Subcutaneous abdominal adipose tissue (tissue), 5 donors: ENCODE data around the gene FAU.
A peak's percentile ranks its signal among the peaks of the same experiment; 100 is the strongest.

Experiments used
- H3K27ac ChIP-seq: one replicate; pipeline ENCODE4 v1.7.0; 2013; ENCODE audit warnings: low read depth, mild to moderate bottlenecking, inconsistent platforms, low read length, moderate library complexity
- H3K27me3 ChIP-seq, 5 donors: one replicate each; pipeline ENCODE4 v1.7.0; 2013; ENCODE audit warnings: low read length in 5 of 5, inconsistent platforms in 1 of 5; ENCODE audit not compliant: control insufficient read depth in 5 of 5, insufficient read depth in 4 of 5
- H3K36me3 ChIP-seq, 5 donors: one replicate each; pipeline ENCODE4 v1.7.0; 2013; ENCODE audit warnings: low read length in 5 of 5; ENCODE audit not compliant: control insufficient read depth in 5 of 5, insufficient read depth in 5 of 5
- H3K4me1 ChIP-seq, 5 donors: one replicate each; pipeline ENCODE4 v1.7.0; 2013; ENCODE audit warnings: low read length in 5 of 5, mild to moderate bottlenecking in 3 of 5, moderate library complexity in 1 of 5; ENCODE audit not compliant: control insufficient read depth in 5 of 5, insufficient read depth in 5 of 5
- H3K4me3 ChIP-seq, 5 donors: one replicate each; pipeline ENCODE4 v1.7.0; 2013; ENCODE audit warnings: low read length in 5 of 5, low read depth in 1 of 5
- H3K9ac ChIP-seq, 5 donors: one replicate each; pipeline ENCODE4 v1.7.0; 2013; ENCODE audit warnings: low read length in 5 of 5, mild to moderate bottlenecking in 4 of 5, moderate library complexity in 3 of 5
- H3K9me3 ChIP-seq, 5 donors: one replicate each; pipeline ENCODE4 v1.7.0; 2013; ENCODE audit warnings: low read length in 5 of 5; ENCODE audit not compliant: control insufficient read depth in 5 of 5
- donor health status: healthy.
- donor health status: healthy.
- donor health status: healthy.
- donor health status: healthy.
- donor health status: healthy.

Gene FAU

DNA sequence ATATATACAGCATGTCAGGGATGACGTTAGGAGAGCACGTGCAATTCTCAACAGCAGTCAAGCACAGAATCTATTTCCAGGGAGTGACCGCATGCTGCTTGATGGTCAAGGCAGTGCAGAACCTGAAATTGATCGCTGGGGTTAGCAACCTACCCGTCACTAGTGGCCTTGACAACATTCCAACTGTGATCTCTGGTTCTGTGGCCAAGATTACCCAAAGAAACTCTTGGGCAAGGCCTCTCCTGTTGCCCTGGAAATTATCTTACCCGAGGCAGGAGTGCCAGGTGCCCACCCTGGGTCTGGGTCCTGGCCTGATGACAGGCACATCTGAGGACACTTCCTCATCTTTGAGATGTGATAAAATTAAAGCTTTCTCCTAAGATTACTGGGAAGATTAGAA lies 8.1 kb downstream of the FAU start:
- no peak overlapping the region for H3K9ac ChIP-seq
- H3K9me3 ChIP-seq = no peaks in the 10 kb centered on the region
- no peaks in the 10 kb centered on the region for H3K27me3 ChIP-seq
- no peak overlapping the region for H3K4me3 ChIP-seq
- H3K27ac ChIP-seq = no peak overlapping the region
- peaks cover 4 to 67% (median 49%) of the 10 kb centered on the region in 5 donors for H3K4me1 ChIP-seq
- H3K36me3 ChIP-seq = peaks cover 0 to 34% (median 28%) of the 10 kb centered on the region in 5 donors

DNA sequence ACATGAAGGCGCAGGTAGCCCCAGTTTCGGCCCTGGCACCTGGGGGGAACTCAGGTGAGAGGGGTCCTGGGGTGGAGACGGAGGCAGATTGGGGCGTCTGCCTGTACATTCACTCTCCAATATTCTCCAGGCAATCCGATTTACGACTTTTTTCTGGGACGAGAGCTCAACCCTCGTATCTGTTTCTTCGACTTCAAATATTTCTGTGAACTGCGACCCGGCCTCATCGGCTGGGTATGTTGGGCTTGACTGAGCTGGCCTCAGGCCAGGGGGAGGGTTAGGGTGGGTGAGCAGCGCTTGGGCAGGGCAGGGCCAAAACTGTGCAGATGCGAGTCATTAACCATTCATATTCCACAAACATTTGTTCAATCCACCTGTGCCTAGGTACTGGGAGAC lies 8.6 kb downstream of the FAU start:
- no peaks in the 10 kb centered on the region for H3K9me3 ChIP-seq
- H3K36me3 ChIP-seq = peaks cover 0 to 37% (median 32%) of the 10 kb centered on the region in 5 donors
- H3K27ac ChIP-seq = no peak overlapping the region
- H3K9ac ChIP-seq = peak overlapping the region in 2 of 5 donors; percentile 74 to 81
- H3K27me3 ChIP-seq = no peaks in the 10 kb centered on the region
- H3K4me3 ChIP-seq = peak overlapping the region in 3 of 5 donors; percentile 58 to 74 (median 71)
- H3K4me1 ChIP-seq = peaks cover 4 to 67% (median 49%) of the 10 kb centered on the region in 5 donors

DNA sequence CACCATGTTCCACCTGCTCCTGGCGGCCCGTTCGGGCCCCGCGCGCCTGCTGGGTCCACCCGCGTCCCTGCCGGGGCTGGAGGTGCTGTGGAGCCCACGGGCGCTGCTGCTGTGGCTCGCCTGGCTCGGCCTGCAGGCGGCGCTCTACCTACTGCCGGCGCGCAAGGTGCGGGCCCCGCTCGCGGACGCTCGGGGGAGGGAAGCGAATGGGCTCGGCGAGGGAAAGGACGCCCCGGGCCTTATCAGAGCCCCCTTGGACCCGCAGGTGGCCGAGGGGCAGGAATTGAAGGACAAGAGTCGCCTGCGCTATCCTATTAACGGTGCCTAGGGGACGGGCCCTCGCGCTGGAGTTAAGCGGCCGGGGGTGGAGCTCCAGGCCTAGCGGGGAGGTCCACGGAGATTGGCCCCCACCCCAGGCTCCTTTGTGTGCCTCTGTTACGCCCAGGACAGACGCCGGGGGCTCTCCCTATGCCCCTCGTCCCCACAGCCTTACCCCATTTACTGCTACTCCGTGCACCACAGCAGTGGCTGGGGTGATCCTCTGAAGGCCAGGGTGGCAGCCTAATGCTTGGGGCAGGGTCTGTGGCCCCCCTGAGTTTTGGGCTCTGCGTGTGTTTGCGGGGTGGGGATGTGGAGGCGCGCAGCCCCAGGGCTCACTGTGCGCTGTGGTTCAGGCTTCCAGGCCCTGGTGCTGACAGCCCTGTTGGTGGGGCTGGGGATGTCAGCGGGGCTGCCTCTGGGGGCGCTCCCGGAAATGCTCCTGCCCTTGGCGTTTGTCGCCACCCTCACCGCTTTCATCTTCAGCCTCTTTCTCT lies 9.2 kb downstream of the FAU start:
- H3K36me3 ChIP-seq = peaks cover 0 to 43% (median 38%) of the 10 kb centered on the region in 5 donors
- H3K4me1 ChIP-seq = peaks cover 2 to 67% (median 47%) of the 10 kb centered on the region in 5 donors
- H3K27ac ChIP-seq = no peak overlapping the region
- peak overlapping the region in 4 of 5 donors; percentile 70 to 81 (median 72) for H3K9ac ChIP-seq
- no peaks in the 10 kb centered on the region for H3K9me3 ChIP-seq
- no peaks in the 10 kb centered on the region for H3K27me3 ChIP-seq
- H3K4me3 ChIP-seq = peak overlapping the region; percentile 33 to 74 (median 63)

DNA sequence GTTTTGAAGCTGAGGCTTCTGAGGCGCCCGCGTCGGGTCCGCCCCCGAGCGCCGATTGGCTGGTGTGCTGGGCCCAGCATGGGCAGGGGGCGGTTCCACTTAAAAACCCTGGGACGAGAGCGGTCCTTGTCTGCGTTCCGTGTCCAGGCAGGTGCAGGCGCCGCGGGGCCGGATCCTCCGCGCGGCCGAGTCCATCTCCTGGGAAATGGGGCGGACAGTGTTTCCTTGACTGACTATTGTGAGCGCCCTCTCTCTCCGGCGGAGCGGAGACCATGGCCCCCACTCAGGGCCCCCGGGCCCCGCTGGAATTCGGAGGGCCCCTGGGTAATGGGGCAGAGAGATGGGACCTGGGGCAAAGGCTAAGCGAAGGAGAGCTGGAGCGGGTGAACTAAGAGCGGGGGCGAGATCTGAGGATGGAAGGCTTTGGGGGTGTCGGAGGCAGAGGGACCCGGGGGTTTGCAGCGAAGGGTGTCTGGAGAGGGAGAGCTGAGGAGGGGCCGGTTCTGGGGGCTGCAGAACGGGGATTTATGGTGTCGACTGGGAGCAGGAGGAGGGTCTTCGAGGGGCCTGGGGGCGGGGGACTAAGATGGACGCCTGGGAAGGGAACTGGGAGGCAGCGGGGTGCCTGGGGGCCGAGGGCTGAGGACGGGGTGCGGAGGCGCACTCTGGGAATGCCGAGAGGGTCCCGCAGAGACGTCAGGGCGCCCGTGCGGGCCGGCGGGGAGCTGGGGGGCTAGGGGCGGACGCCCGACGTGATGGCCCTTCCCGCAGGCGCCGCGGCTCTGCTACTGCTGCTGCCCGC lies 10.0 kb downstream of the FAU start, which contains the start of gene TM7SF2:
TM7SF2 (plus strand) TSS at position 129 of the 802 bp plus-strand sequence; CDS start at position 273, 144 bp downstream.
- no peaks in the 10 kb centered on the region for H3K9me3 ChIP-seq
- peaks cover 1 to 62% (median 43%) of the 10 kb centered on the region in 5 donors for H3K4me1 ChIP-seq
- H3K9ac ChIP-seq = peak within 1 kb of the TSS in 4 of 5 donors; percentile 70 to 81 (median 72)
- peak within 1 kb of the TSS; percentile 58 to 74 (median 71) for H3K4me3 ChIP-seq
- peaks cover 0 to 46% (median 42%) of the 10 kb centered on the region in 5 donors for H3K36me3 ChIP-seq
- H3K27me3 ChIP-seq = no peaks in the 10 kb centered on the region
- H3K27ac ChIP-seq = no peak within 1 kb of the TSS

DNA sequence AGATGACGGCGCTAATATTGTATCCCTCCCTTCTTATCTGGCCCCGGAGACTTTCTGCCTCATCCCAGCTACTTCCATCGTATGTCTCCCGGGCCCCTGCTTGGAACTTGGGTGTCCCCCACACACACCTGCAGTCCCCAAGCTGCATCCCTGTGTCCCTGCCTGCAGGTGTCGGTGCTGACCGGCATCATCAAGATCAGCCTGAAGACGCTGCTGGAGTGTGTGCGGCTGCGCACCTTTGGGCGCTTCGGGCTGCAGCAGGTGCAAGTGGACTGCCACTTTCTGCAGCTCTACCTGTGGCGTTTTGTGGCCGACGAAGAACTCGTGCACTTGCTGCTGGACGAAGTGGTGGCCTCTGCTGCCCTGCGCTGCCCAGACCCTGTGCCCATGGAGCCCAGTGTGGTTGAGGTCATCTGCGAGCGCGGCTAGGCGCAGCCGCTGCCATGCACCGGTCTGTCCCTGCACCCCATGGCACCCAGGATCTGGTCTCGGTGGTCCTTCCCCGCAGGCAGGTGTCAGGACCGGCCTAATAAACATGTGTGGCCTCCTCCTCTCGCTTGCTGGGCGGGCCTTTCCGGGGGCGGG lies 10.7 kb downstream of the FAU start:
- Histone ChIP-seq H3K9me3 (no peaks in the 10 kb centered on the region), H3K9ac (peak overlapping the region in 2 of 5 donors; percentile 0 to 44), H3K27me3 (no peaks in the 10 kb centered on the region), H3K4me1 (peaks cover 1 to 55% (median 36%) of the 10 kb centered on the region in 5 donors), H3K36me3 (peaks cover 0 to 48% (median 42%) of the 10 kb centered on the region in 5 donors), H3K27ac (no peak overlapping the region), H3K4me3 (peak overlapping the region in 2 of 5 donors; percentile 35 to 71)

DNA sequence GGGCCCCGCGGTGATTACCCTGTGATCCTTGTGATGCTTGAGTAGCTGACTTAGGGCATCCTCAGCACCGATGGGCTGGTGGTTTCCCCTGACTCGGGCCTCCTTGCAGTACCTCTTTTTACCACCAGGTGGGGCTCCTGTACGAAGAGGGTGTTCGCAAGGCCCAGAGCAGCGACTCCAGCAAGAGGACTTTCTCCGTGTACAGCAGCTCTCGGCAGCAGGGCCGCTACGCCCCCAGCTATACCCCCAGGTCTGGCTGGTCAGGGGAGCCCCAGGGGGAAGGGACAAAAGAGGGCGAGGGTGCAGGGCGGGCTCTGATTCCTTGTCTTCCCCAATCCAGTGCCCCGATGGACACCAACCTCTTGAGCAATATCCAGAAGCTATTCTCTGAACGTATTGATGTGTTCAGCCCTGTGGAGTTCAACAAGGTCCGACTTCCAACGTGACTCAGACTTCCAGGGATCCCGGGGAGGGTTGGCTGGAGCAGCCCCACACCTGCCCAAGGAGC lies 11.5 kb downstream of the FAU start:
- H3K9ac ChIP-seq = peak overlapping the region in 3 of 5 donors; percentile 0 to 44 (median 10)
- no peaks in the 10 kb centered on the region for H3K27me3 ChIP-seq
- no peaks in the 10 kb centered on the region for H3K9me3 ChIP-seq
- H3K4me3 ChIP-seq = peak overlapping the region in 1 of 5 donors; percentile 27
- H3K27ac ChIP-seq = no peak overlapping the region
- peaks cover 1 to 50% (median 30%) of the 10 kb centered on the region in 5 donors for H3K4me1 ChIP-seq
- peaks cover 0 to 44% (median 36%) of the 10 kb centered on the region in 5 donors for H3K36me3 ChIP-seq

DNA sequence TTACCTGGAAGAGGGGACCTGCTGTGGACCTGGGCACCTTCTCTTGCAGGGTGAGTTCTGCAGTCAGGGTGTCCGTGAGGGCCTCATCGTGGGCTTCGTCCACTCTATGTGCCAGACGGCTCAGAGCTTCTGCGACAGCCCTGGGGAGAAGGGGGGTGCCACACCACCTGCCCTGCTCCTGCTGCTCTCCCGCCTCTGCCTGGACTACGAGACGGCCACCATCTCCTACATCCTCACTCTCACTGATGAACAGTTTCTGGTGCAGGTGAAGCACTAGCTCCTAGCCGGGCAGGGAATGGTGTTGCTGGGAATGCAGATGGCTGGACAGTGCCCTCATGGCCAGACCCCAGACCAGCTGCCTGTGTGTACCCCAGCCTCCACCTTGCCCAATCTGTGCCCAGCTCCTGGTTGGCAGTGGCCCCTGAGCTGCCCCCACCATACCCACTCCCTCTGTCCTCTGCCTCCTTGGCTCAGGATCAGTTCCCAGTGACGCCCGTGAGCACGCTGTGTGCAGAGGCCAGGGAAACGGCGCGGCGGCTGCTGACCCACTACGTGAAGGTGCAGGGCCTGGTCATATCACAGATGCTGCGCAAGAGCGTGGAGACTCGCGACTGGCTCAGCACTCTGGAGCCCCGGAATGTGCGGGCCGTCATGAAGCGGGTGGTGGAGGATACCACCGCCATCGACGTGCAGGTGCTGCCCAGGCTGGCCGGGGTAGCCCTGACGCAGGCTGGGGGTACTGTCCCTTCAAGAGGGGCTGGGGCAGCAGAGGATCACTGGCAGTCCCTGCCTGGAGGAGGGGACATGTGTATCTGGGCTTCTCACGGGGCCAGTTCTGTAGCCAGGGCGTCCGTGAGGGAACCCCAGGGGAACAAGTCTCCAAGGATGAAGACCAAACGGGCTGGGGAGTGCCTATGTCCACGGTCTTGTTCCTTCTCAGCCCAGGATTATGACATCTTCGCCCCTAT lies 12.4 kb downstream of the FAU start:
- Histone ChIP-seq H3K9ac (no peak overlapping the region), H3K27ac (no peak overlapping the region), H3K36me3 (peaks cover 0 to 39% (median 29%) of the 10 kb centered on the region in 5 donors), H3K4me1 (peaks cover 1 to 52% (median 35%) of the 10 kb centered on the region in 5 donors), H3K9me3 (no peaks in the 10 kb centered on the region), H3K27me3 (no peaks in the 10 kb centered on the region), H3K4me3 (no peak overlapping the region)

DNA sequence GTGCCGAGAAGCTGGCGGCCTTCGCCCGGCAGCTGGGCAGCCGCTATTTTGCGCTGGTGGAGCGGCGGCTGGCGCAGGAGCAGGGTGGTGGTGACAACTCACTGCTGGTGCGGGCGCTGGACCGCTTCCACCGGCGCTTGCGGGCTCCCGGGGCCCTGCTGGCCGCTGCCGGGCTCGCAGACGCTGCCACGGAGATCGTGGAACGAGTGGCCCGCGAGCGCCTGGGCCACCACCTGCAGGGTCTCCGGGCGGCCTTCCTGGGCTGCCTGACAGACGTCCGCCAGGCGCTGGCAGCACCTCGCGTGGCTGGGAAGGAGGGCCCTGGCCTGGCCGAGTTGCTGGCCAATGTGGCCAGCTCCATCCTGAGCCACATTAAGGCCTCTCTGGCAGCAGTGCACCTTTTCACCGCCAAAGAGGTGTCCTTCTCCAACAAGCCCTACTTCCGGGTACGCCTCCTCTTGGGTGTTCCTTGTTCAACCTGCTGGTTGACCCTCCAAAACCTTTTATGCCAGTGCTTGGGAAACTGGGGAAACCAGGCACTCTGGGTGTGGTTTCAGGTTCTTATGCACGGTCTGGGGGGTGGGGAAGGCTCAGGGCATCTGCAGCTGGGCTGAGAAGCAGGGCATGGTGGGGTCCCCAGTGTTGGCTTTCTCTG lies 13.3 kb downstream of the FAU start:
- peaks cover 0 to 36% (median 29%) of the 10 kb centered on the region in 5 donors for H3K36me3 ChIP-seq
- peaks cover 1 to 56% (median 38%) of the 10 kb centered on the region in 5 donors for H3K4me1 ChIP-seq

More for the DNA sequence above, 13.3 kb downstream of the FAU start:
- Histone ChIP-seq H3K27ac (no peak overlapping the region), H3K9ac (no peak overlapping the region), H3K4me3 (no peak overlapping the region), H3K27me3 (no peaks in the 10 kb centered on the region), H3K9me3 (no peaks in the 10 kb centered on the region)
